B cell (primary cell): ENCODE measurements around the gene HDGFL2.

Experiments used
- EZH2 ChIP-seq: IDR thresholded peaks from 2 replicates; pipeline ENCODE4 v1.6.1; 2012; ENCODE audit warnings: borderline replicate concordance, low read depth, mild to moderate bottlenecking, moderate library complexity, low read length; ENCODE audit not compliant: insufficient read depth, poor library complexity, severe bottlenecking
- TF ChIP-seq, protein P1 (sequence below): fragments of 200-600 bp; IDR thresholded peaks from one replicate; pipeline ENCODE4 v1.8.0; 2022; ENCODE audit warnings: antibody characterized with exemption, mild to moderate bottlenecking

DNA sequence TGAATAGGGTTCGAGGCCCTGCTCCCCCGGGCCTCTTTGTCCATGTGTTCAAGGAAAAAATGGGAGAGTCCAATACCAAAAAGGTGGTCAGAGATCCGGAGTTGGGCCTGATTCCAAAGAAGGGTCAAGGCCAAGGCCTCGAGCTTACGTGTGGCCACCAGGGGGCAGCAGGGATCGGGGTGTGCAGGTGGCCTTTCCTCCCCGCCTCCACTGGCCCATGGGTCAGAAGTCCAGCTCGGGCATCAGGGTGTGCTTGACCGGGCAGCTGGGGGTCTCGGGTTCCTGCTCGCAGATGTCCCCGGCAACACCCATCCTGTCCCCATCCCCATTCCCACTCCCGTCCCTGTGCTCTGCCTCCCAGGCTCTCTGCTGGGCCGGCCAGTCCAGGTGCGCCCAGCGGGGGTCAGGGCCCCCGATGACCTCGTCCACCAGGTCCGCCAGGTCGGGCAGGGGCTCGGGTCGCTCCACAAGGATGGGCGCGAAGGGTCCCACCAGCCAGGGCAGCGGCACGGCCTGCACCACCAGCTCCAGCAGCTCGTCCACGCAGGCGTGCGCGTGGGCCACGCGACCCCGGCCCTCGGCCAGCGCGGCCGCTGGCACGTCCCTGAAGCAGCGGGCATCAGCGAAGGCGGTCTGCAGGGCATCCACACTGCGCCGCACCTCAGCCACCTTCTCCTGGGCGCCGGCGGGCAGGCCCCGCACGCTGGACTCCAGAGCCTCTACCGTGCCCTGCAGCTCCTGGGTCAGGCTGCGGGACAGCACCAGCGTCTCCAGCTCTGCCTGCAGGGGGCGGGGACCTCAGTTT lies 51.4 kb downstream of the HDGFL2 start:
- TF ChIP-seq, protein P1, sequence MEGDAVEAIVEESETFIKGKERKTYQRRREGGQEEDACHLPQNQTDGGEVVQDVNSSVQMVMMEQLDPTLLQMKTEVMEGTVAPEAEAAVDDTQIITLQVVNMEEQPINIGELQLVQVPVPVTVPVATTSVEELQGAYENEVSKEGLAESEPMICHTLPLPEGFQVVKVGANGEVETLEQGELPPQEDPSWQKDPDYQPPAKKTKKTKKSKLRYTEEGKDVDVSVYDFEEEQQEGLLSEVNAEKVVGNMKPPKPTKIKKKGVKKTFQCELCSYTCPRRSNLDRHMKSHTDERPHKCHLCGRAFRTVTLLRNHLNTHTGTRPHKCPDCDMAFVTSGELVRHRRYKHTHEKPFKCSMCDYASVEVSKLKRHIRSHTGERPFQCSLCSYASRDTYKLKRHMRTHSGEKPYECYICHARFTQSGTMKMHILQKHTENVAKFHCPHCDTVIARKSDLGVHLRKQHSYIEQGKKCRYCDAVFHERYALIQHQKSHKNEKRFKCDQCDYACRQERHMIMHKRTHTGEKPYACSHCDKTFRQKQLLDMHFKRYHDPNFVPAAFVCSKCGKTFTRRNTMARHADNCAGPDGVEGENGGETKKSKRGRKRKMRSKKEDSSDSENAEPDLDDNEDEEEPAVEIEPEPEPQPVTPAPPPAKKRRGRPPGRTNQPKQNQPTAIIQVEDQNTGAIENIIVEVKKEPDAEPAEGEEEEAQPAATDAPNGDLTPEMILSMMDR = peak; percentile 53
- TF ChIP-seq EZH2 = no peak
